ENCODE measurements around the gene FEZF1. TPM values are rescaled to one million over a fixed set of nuclear protein-coding genes. Genes with fewer than 3 reads are reported as not detected.

FEZF1 gene
- total and polyA plus RNA-seq, 2 experiments from 2014 or later: not detected

- no peak overlapping the region for H3K4me3 ChIP-seq
- no peak for DNase-seq
- no peaks in the 10 kb centered on the region for H3K4me1 ChIP-seq (ENCODE audit: insufficient read depth)
- H3K27me3 ChIP-seq (replicated peaks; ENCODE audit: insufficient read depth): no peaks in the 10 kb centered on the region
- WGBS, 2 experiments (ENCODE audit: low coverage in 1 of 2, low lambda C conversion rate in 2 of 2, missing lambda C conversion rate in 2 of 2): 53 to 54% methylated on average over 7 of the region's 7 CpGs
- no peak overlapping the region for H3K27ac ChIP-seq
- no peaks in the 10 kb centered on the region for H3K9me2 ChIP-seq (ENCODE audit: insufficient read depth)
- no peaks in the 10 kb centered on the region for H3K79me2 ChIP-seq (ENCODE audit: insufficient read depth)
- no peaks in the 10 kb centered on the region for H3K36me3 ChIP-seq (ENCODE audit: low read depth)
- no peak overlapping the region for H2AFZ ChIP-seq
- H3K9ac ChIP-seq: no peak overlapping the region
- H3K4me2 ChIP-seq (ENCODE audit: unreplicated experiment): no peak overlapping the region
- H4K20me1 ChIP-seq (ENCODE audit: insufficient read depth): no peaks in the 10 kb centered on the region
- TF ChIP-seq EZH2 (IDR thresholded peaks at IDR 0.05; ENCODE audit: insufficient read depth, poor library complexity, severe bottlenecking) (no peak), EZH2phosphoT487 (IDR thresholded peaks at IDR 0.05; ENCODE audit: insufficient read depth, low read depth) (no peak)
- no peaks in the 10 kb centered on the region for H3F3A ChIP-seq (ENCODE audit: insufficient read depth)
- H3K9me3 ChIP-seq (ENCODE audit: low read depth): no peaks in the 10 kb centered on the region
- in situ Hi-C loops (cut with MboI): no loop called here
Measured at GRCh38 chr7:122343601-122344302, 39.2 kb upstream of the FEZF1 start.

- Histone ChIP-seq H3K9me3 (ENCODE audit: low read depth) (no peaks in the 10 kb centered on the region), H3K4me3 (no peak overlapping the region), H3F3A (ENCODE audit: insufficient read depth) (no peaks in the 10 kb centered on the region), H3K9me2 (ENCODE audit: insufficient read depth) (no peaks in the 10 kb centered on the region), H3K36me3 (ENCODE audit: low read depth) (no peaks in the 10 kb centered on the region), H3K4me1 (ENCODE audit: insufficient read depth) (no peaks in the 10 kb centered on the region), H3K79me2 (ENCODE audit: insufficient read depth) (no peaks in the 10 kb centered on the region), H4K20me1 (ENCODE audit: insufficient read depth) (no peaks in the 10 kb centered on the region), H2AFZ (no peak overlapping the region), H3K27ac (no peak overlapping the region), H3K27me3 (replicated peaks; ENCODE audit: insufficient read depth) (no peaks in the 10 kb centered on the region), H3K4me2 (ENCODE audit: unreplicated experiment) (no peak overlapping the region), H3K9ac (no peak overlapping the region)
- DNase-seq: no peak
- 79 to 94% methylated on average over 1 of the region's 1 CpG for WGBS, 2 experiments (ENCODE audit: low coverage in 1 of 2, low lambda C conversion rate in 2 of 2, missing lambda C conversion rate in 2 of 2)
- in situ Hi-C loops (cut with MboI): no loop called here
- TF ChIP-seq EZH2 (IDR thresholded peaks at IDR 0.05; ENCODE audit: insufficient read depth, poor library complexity, severe bottlenecking): no peak
- TF ChIP-seq EZH2phosphoT487 (IDR thresholded peaks at IDR 0.05; ENCODE audit: insufficient read depth, low read depth): no peak
Measured at GRCh38 chr7:122340427-122340826, 35.9 kb upstream of the FEZF1 start.

- H3K4me1 ChIP-seq (ENCODE audit: insufficient read depth): no peaks in the 10 kb centered on the region
- H3F3A ChIP-seq (ENCODE audit: insufficient read depth): no peaks in the 10 kb centered on the region
- no peaks in the 10 kb centered on the region for H3K9me3 ChIP-seq (ENCODE audit: low read depth)
- in situ Hi-C loops (cut with MboI): no loop called here
- no peaks in the 10 kb centered on the region for H3K27me3 ChIP-seq (replicated peaks; ENCODE audit: insufficient read depth)
- no peaks in the 10 kb centered on the region for H3K36me3 ChIP-seq (ENCODE audit: low read depth)
- H3K4me3 ChIP-seq: no peak overlapping the region
- H3K27ac ChIP-seq: no peak overlapping the region
- H3K79me2 ChIP-seq (ENCODE audit: insufficient read depth): no peaks in the 10 kb centered on the region
- H3K9me2 ChIP-seq (ENCODE audit: insufficient read depth): no peaks in the 10 kb centered on the region
- 29 to 30% methylated on average over 6 of the region's 6 CpGs for WGBS, 2 experiments (ENCODE audit: low coverage in 1 of 2, low lambda C conversion rate in 2 of 2, missing lambda C conversion rate in 2 of 2)
- H4K20me1 ChIP-seq (ENCODE audit: insufficient read depth): no peaks in the 10 kb centered on the region
- no peak overlapping the region for H2AFZ ChIP-seq
- H3K9ac ChIP-seq: no peak overlapping the region
- TF ChIP-seq EZH2phosphoT487 (IDR thresholded peaks at IDR 0.05; ENCODE audit: insufficient read depth, low read depth): no peak
- no peak for TF ChIP-seq EZH2 (IDR thresholded peaks at IDR 0.05; ENCODE audit: insufficient read depth, poor library complexity, severe bottlenecking)
- H3K4me2 ChIP-seq (ENCODE audit: unreplicated experiment): no peak overlapping the region
- no peak for DNase-seq
Measured at GRCh38 chr7:122339145-122339904, 34.8 kb upstream of the FEZF1 start.

GRCh38 chr7:122337011-122337410 lies 32.5 kb upstream of the FEZF1 start:
- no peak overlapping the region for H2AFZ ChIP-seq
- no peaks in the 10 kb centered on the region for H3K9me3 ChIP-seq (ENCODE audit: low read depth)
- H3K9ac ChIP-seq: no peak overlapping the region
- H3F3A ChIP-seq (ENCODE audit: insufficient read depth): no peaks in the 10 kb centered on the region
- in situ Hi-C loops (cut with MboI): no loop called here
- 4 to 8% methylated on average over 2 of the region's 2 CpGs for WGBS, 2 experiments (ENCODE audit: low coverage in 1 of 2, low lambda C conversion rate in 2 of 2, missing lambda C conversion rate in 2 of 2)
- H3K27me3 ChIP-seq (replicated peaks; ENCODE audit: insufficient read depth): no peaks in the 10 kb centered on the region
- H3K4me1 ChIP-seq (ENCODE audit: insufficient read depth): no peaks in the 10 kb centered on the region
- no peak for DNase-seq
- no peak for TF ChIP-seq EZH2 (IDR thresholded peaks at IDR 0.05; ENCODE audit: insufficient read depth, poor library complexity, severe bottlenecking)
- TF ChIP-seq EZH2phosphoT487 (IDR thresholded peaks at IDR 0.05; ENCODE audit: insufficient read depth, low read depth): no peak
- no peak overlapping the region for H3K27ac ChIP-seq
- H3K4me3 ChIP-seq: no peak overlapping the region
- no peaks in the 10 kb centered on the region for H3K9me2 ChIP-seq (ENCODE audit: insufficient read depth)
- no peaks in the 10 kb centered on the region for H3K36me3 ChIP-seq (ENCODE audit: low read depth)
- H4K20me1 ChIP-seq (ENCODE audit: insufficient read depth): no peaks in the 10 kb centered on the region
- no peaks in the 10 kb centered on the region for H3K79me2 ChIP-seq (ENCODE audit: insufficient read depth)
- H3K4me2 ChIP-seq (ENCODE audit: unreplicated experiment): no peak overlapping the region
